Left renal cortex interstitium (tissue), 4 donors: ENCODE measurements around the gene TLR4. TPM values are rescaled to one million over a fixed set of nuclear protein-coding genes. Genes with fewer than 3 reads are reported as not detected.
A peak's percentile ranks its signal among the peaks of the same experiment; 100 is the strongest.

Experiments
- DNase-seq, 4 donors: peaks; one replicate each; pipeline ENCODE4 v3.0.0-alpha.2; 2013; ENCODE audit warnings: low read depth in 4 of 4, low spot score in 2 of 4, missing footprints in 1 of 4
- polyA plus RNA-seq, 4 donors: library from polyadenylated mRNA; unstranded; fragments of 120-200 nt; gene quantifications; one replicate each; pipeline ENCODE4 v1.2.1, GENCODE V29; 2013; ENCODE audit not compliant: insufficient read length in 4 of 4

Gene TLR4
- polyA plus RNA-seq, result 10 to 100 TPM in 1 of 4 donors, 1 to 10 TPM in 3; 6.8 to 10.7 (median 7.8) TPM

DNA sequence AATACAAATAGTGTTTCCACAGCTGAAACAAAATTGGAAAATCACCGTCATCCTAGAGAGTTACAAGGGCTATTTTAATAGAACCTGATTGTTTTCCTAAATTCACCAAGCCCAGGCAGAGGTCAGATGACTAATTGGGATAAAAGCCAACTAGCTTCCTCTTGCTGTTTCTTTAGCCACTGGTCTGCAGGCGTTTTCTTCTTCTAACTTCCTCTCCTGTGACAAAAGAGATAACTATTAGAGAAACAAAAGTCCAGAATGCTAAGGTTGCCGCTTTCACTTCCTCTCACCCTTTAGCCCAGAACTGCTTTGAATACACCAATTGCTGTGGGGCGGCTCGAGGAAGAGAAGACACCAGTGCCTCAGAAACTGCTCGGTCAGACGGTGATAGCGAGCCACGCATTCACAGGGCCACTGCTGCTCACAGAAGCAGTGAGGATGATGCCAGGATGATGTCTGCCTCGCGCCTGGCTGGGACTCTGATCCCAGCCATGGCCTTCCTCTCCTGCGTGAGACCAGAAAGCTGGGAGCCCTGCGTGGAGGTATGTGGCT is at the start of gene TLR4:
TSS of gene TLR4 (plus strand) at position 380 of the 552 bp plus-strand sequence. CDS start at position 450, 70 bp downstream.
- peak in 2 of 4 donors; percentile 14 to 21 for DNase-seq

GRCh38 chr9:117656002-117656401 is 48.2 kb upstream of the TLR4 start:
- DNase-seq, result no peak

DNA sequence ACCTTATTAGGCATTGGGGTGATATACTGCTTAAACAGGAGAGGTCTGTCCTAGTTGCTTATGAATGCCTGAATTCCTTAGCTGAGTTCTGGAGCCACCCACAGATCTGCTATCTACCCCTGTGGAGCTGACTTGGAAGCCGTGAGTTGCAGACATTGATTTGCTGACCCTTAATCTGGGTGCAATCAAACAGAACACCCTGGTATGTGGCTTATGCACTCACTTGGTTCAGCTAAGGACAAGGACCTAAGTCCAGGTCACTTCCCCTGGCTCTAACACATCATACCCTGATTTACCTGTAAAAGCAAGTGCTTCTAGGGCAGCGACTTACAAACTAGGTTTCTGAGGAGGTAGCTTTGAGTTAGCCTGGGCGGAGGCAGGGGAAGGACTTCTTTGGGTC is 41.6 kb upstream of the TLR4 start:
- DNase-seq, result no peak

GRCh38 chr9:117664419-117664818 is 39.8 kb upstream of the TLR4 start:
- no peak for DNase-seq

DNA sequence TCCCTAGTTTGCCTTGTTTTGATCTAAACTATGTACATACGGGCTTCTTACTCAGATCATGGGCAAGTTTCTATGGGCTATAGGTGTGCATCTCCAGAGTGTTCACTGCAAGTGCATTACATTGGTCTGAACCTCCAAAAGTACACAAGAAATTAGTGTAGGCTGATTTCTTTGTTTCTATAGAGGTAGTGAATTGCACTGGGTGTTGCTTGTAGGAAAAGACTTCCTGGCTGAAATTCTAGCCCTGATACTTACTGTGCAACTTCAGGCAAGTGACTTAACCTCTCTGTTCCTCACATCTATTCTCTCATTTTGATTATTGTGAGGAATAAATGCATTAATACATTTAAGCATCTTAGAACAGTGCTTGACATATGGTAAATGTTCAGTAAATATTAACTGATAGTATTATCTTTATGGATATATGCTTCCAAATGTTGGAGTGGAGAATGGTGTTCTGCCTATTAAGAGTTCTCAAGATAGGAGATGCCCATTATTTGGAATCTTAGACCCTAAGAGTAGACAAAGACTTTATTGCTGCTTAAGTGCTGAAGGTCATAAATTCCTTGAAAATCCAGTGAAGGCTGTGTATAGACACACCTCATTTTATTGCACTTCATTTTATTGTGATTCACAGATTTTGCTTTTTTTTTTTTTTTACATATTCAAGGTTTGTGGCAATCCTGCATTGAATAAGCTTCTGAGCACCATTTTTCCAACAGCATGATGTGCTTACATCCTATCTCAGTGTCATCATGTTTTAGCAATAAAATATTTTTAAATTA is 38.4 kb upstream of the TLR4 start:
- DNase-seq, result no peak

DNA sequence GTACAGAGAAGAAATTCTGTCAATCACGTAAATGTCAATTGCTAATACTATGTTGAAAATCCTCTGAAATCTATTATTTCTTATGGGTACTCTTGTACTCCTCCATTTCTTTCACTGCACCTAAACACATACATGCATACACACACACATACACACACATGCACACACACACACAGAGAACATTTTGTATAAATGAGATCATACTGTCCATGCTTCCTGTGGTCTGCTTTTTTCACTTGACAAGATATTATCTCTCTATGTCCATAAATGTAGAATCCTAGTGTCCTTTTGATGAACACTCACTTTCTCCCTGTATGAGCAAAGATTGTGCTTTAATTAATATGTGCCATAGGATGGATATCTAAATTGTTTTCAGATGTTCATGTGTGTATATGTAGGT is 32.7 kb upstream of the TLR4 start:
- DNase-seq, result no peak

- DNase-seq, result no peak
Measured at GRCh38 chr9:117672369-117672768, 31.8 kb upstream of the TLR4 start.

DNA sequence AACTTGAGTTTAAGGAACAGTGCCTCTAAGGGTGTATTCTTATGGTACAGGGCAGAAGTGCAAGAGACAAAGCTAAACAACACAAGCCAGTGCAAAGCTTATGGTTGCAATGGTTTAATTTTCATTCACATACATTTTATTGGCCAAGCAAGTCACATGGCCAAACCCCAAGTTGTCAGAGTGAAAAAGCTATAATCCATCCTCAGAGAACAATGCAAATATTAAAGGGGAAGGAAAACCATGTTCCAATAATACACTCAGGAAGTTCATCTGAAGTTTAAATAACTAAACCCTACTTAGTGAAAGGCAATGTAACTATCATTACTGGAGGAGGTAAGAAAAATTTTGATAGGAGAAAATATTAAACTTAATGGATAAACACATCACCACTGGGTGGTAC is 26.6 kb upstream of the TLR4 start:
- DNase-seq, result no peak

GRCh38 chr9:117678871-117679270 is 25.3 kb upstream of the TLR4 start:
- DNase-seq, result no peak

- no peak for DNase-seq
Measured at GRCh38 chr9:117679416-117679815, 24.8 kb upstream of the TLR4 start.

GRCh38 chr9:117681888-117682287 is 22.3 kb upstream of the TLR4 start:
- DNase-seq, result no peak

DNA sequence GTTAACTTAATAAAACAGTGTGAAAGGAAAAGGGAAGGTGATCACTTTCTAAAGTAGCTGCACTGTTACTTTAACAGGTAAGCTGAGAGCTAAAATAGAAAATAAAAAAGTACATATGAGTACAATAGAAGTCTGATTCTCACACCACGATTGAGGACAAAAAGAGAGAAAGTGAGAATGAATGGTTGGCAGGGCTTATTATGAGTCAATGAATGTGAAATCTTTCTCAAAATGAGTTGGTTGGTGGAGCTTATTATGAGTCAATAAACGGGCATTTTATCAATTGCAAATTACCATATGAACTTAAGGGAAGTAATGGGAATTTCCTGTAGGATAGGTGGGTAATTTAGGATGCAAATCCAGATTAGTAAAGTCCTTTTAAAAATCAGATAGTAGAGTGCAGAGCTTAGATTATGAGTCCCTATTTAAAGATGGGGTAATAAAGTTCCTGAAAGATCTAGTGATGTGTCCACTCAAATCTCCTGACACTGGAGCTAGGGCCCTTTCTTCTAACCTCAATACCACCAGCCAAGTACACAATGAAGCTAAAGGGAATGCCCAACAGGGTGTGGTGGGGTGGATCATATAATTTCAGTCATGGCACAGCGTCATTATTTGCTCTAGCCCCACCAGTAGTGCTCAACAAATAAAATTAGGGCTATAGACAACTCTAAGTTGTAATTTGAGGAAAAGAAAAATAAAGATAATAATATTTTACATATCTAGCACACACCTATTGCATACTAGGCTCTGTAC is 21.1 kb upstream of the TLR4 start:
- DNase-seq, result no peak

DNA sequence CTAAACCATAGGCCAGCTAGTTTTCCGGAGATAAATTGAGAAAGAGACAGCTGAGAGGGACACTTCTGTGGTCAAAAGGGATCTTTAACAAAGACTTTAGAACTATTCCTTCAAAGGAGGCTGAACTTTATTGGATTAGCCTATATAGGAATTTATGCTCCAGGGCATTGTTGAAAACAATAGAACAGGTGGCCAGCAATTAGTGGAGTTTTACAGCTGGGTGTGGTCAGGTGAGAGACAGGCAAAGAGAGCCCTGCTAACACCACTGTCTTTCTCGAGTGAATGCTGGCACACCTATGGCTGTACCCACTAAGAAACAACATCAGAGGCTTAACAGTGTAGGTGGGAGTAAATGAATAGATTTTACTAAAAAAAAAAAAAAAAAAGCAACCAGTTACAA is 16.7 kb upstream of the TLR4 start:
- no peak for DNase-seq

GRCh38 chr9:117691367-117691766 is 12.8 kb upstream of the TLR4 start:
- DNase-seq, result no peak

DNA sequence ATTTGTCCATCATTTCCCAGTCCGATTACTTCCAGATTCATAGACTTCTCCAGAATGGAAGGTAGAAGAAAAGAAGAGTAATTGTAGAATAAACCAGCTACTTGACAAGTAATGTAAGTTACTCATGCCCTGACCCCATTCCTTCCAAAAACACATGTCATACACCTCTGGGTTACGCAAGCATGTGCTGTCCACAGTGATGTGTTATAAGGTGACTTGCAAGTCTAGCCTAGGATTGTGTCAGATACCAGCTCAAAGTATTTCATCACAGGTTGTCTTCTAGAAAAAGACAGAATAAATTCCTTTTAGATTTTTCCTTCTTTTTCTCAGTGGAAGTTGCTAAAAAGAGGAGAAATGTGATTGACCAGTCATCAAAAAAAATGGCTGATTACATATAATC is 8.0 kb upstream of the TLR4 start:
- no peak for DNase-seq

DNA sequence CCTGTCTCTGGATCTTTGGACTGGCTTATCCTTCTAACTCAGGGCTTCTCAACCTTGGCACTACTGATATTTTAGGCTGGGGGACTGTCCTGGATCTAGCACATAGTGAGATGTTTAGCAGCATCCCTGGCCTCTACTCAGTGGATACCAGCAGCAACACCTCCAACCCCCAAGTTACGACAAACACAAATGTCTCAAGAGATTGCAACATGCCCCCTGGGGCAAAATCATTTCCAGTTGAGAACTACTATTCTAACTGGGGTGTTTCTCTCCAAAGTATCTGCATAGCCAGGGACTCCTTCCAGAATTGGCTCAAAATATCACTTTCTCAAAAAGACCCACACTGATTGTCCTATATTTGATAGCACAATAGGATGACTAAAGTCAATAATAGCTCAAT is 7.2 kb upstream of the TLR4 start:
- DNase-seq, result no peak

- DNase-seq, result no peak
Measured at GRCh38 chr9:117703537-117703936, 666 bp upstream of the TLR4 start.

GRCh38 chr9:117704597-117704996 is 394 bp downstream of the TLR4 start:
- DNase-seq, result no peak

DNA sequence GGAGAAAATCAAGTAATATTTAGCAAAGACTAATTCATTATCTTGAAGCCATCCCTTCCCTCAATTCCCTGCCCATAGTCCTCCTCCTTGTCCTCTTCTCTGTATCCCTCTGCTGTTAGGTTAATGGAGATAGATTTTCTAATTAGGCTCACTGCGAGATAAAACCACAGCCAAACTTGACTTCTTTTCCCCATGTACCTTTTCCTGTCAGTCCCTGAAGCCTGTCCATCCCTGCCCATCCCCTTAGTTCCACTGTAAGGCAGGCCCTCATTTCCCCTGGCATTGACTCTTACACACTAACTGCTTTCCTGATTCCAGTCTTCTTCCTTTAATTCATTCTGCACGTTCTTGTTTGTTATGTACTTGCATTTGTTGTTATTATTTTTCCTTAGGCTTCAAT is 1.2 kb downstream of the TLR4 start:
- no peak for DNase-seq

DNA sequence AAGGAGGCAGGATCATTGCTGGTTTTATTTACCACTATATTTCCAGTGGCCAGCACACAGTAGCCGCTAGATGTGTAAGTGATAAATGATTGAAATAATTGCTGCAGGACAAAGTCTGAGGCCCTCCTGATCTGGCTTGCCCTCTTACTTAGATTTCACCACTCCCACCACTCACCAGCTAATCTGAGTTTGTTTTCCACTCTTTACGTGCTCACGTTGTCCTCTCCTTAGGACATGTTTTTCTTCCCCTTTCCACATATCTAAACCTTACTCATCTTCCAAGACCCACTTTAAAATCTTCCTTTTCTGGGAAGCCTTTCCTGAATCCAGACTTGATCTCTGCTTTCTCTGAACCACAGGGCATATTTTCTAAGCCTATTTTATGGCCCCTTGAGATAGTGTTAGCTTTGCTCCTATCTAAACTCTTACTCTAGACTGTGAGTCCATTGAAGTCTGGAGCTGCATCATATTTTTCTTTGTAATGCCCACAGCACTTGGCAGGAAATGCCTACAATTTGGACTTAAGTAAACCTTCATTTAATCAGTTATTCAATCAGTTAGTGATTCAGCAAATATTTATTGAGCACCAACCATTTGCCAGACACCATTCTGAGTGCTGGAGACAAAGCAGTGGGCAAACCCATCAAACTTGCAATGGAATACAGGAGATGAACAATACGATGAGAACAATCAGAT is 2.4 kb downstream of the TLR4 start:
- no peak for DNase-seq

- no peak for DNase-seq
Measured at GRCh38 chr9:117707561-117707960, 3.4 kb downstream of the TLR4 start.
